GM19193 (cell line): ENCODE data around the gene MBNL1.

Experiments
- POLR2A ChIP-seq: IDR thresholded peaks from 4 replicates; pipeline ENCODE4 v1.6.1; 2011; ENCODE audit not compliant: insufficient read depth, insufficient read length; ENCODE audit errors: extremely low read depth

The MBNL1 gene

GRCh38 chr3:152277198-152277597, 8.5 kb downstream of the MBNL1 start:
- TF ChIP-seq POLR2A = no peak

DNA sequence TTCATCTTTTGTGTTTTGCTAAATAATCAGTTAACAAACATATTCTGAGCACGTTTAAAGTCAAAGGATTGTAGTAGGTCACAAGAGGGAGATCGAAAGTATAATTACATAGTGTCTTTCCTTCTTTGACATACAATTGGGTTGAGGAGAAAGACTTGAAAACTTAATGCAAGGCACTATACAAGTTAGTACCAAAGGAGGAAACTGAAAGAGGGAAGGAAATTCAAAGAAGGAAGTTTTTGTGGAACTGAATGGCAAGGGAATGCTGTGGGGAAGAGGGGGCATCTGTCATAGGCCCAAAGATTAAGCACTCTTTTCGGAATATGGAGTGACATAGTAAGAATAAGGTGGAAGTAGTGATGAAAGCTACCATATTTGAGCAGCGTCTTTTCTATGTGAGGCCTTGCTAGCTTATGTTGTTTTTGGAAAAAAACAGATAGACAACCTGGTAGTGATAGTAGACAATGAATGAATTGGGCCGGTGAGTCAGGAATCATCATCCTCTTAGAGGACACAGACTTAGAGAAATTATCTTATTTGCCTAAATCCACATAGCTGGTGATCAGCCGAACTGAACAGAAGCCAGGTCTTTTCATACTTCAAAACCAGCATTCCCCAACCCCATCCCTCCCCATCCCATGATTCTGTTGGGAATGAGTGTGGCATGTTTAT, 10.2 kb downstream of the MBNL1 start:
- no peak for TF ChIP-seq POLR2A

DNA sequence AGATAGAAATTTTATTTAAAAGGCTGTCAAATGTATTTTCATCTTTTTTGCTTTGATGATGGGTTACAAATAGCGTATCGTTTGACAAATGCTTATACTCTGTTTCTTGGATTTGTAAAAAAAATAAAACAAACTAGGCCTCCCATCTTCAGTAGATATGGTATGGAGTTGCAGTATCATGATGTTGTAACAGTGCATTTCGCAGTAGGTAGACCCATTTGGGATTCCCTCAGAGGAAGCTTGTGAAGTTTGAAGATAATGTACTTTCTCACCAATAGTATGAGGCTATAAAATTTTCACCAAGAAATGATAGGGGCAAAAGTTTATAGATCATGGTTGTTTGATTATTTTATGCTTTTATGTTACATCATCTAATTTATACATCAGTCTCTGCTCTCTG, 10.8 kb downstream of the MBNL1 start:
- no peak for TF ChIP-seq POLR2A

- TF ChIP-seq POLR2A = no peak
Observed at GRCh38 chr3:152280539-152280938, 11.8 kb downstream of the MBNL1 start.

- no peak for TF ChIP-seq POLR2A
Observed at GRCh38 chr3:152281133-152281713, 12.5 kb downstream of the MBNL1 start.

GRCh38 chr3:152282813-152283212, 14.1 kb downstream of the MBNL1 start:
- TF ChIP-seq POLR2A = no peak

DNA sequence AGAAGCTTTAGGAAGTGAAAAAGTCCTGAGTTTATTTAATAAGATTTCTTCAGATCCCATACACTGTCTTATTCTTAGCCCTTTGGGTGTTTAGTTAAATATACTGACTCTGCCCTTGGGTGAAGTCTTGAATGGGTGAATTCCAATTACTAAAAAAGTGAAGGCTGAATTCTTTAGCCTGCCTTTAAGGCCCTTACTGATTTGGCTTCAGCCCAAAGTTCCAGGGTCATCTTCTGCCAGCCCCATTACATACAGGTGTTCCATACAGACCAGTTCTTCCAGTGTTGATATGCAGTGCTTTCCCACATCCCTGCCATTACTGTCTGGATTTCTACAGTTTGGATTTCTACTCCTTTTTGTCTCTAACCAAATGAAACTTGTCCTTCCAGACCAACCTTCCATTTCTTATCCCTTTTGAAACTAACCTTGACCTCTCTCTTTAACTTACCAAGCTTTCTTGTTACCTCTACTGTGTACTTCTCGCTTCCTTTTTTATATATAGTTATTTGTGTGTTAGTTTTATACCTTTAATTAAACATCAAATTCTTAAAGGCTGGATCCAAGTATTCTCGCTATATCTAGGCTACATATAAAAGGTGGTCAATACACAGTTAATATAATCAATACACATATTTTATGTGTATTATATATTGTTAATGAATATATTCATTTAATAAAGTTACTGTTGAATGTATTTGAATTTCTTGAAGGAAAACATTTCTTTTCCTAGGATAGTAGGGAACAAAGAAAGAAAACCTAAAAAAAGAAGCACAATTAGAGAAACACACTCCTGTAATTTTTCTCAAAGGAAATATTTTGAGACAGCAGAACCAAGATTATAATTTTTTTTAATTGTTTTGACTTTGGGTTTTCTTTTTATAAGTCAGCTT, 15.0 kb downstream of the MBNL1 start:
- no peak for TF ChIP-seq POLR2A

DNA sequence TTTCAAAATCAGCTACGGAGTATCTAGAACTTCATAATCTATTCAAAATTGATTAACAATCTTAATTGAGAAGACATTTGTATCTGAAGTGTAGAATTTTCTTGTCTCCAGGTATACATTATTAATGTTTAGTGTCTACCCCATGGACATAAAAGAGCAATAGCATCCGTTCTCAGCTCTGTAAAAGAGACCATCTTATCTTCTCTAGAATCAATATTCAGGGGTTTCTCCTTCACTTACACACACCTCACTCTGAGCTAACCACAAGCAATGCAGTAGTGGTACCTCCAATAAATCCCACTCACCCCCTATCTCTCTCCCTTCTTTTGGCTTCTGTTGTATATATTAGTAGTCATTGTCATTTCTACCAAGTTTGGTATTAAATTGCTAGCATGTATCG, 16.2 kb downstream of the MBNL1 start:
- no peak for TF ChIP-seq POLR2A

- no peak for TF ChIP-seq POLR2A
Observed at GRCh38 chr3:152285509-152285908, 16.8 kb downstream of the MBNL1 start.

DNA sequence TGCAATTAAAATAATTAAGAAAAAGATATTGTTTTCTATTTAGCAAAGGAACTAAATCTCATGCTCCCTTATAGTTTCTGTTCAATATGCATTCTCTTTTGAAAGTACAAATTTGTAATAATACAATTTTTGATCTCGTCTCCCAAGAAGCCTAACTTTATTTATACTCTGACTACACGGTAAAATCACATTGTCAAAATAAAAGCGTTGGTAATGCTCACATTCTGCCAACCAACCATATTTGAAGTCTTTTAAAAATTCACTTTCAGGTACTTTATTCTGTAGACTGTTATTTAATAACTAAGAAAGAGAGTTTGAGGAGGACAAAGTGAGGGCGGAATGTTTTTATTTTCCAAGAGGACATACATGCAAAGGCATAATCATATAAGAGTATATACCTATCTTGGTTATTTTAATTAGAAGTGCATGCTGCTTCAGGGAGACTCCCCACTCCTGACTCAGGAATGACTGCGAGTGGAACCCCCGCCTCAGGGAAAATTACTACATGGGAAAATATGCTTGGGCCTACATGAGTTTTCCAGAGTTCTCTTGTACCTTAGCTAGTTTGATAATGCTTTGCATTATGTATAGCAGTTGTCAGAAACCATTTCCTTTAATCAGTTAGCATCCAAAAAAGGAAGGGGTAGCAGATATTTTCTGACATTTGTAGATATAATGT, 19.3 kb downstream of the MBNL1 start:
- no peak for TF ChIP-seq POLR2A

GRCh38 chr3:152288681-152289080, 20.0 kb downstream of the MBNL1 start:
- no peak for TF ChIP-seq POLR2A

DNA sequence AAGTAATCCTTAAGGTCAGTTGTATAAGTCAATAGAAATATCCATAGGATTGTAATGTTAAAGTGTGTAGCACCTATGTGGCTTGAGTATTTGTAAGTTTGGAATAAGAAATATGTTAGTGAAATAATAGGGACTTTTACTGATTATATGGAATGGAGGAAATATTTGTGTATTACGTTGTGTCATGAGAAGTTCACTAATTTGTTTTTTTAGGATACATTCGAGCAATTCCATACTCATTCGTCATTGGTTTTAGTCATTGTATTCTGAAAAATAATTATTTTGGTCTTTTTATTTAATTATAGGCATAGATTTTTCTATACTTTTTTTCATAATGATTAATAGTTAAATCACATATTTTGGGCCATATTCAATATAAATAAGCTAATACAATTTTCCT, 21.0 kb downstream of the MBNL1 start:
- TF ChIP-seq POLR2A = no peak

DNA sequence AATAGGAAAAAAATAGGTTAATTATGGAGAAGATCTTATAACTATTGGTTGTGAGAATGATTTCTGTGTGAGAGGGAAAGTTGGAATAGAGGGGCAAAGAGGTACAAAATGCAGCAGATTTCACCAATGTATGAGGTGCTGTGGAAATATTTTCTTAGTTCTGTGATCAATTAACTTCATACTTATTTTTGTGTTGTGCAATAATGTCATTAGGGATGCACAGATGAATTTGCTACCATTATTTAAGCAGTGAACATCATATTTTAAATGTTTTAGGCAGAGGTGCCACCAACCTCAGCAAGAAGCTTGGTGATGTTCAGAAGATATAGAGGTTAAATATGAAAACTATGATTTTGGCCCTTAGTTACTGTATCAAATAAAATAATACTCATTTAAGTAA, 21.6 kb downstream of the MBNL1 start:
- no peak for TF ChIP-seq POLR2A

DNA sequence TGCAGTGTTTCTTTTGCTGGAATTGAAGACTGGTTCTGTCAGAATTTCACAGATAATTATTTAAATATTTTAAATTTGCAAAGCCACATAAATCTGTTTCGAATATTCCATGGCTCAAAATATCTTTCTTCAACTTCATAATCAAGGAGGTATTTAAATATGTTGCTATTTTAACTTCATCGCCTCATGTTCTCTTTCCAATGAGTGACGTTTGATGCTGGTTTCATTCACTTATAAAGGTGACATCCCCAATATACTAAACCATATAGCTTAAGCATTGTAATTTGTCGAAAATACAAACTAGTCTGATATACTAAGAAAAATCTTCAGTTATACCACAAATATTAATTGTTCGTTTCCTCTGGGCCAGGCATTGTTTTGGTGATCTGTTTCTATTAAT, 22.5 kb downstream of the MBNL1 start:
- no peak for TF ChIP-seq POLR2A

DNA sequence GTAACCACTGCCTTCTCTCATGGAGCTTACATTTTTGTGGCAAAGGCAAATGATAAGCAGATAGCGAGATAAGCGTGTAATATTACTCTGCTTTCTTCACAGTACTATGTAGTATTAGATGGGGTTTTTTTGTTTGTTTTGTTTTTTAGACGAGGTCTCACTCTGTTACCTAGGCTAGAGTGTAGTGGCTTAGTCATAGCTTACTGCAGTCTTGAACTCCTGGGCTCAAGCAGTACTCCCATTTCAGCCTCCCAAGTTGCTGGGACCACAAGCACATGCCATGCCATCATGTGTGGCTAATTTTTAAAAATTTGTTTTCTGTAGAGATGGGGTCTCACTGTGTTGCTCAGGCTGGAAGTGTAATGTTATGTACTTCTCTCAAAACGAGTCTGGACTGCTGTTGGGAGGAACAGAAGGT, 22.9 kb downstream of the MBNL1 start:
- no peak for TF ChIP-seq POLR2A
